RPMI8226 (cell line): Measurements from ENCODE around the gene HLA-A.
"Not testable (repeated sequence)": the region's sequence is repeated elsewhere in the genome, so short reads cannot be mapped to it uniquely, and the experiment has no call there.

Experiments used
- DNase-seq: peaks from one replicate; pipeline ENCODE4 v3.0.0-alpha.2; 2015

HLA-A gene

DNA sequence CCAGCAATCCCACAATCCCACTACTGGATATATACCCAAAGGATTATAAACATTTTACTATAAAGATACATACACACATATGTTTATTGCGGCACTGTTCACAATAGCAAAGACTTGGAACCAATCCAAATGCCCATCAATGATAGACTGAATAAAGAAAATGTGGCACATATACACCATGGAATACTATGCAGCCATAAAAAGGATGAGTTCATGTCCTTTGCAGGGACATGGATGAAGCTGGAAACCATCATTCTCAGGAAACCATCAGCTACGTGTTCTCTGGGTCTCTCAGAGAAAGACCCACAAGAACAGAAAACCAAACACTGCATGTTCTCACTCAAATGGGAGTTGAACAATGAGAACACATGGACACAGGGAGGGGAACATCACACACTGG, 21.4 kb downstream of the HLA-A start:
- DNase-seq, result not testable (repeated sequence)

GRCh38 chr6:29964518-29964886, 22.2 kb downstream of the HLA-A start:
- DNase-seq, result no peak

DNA sequence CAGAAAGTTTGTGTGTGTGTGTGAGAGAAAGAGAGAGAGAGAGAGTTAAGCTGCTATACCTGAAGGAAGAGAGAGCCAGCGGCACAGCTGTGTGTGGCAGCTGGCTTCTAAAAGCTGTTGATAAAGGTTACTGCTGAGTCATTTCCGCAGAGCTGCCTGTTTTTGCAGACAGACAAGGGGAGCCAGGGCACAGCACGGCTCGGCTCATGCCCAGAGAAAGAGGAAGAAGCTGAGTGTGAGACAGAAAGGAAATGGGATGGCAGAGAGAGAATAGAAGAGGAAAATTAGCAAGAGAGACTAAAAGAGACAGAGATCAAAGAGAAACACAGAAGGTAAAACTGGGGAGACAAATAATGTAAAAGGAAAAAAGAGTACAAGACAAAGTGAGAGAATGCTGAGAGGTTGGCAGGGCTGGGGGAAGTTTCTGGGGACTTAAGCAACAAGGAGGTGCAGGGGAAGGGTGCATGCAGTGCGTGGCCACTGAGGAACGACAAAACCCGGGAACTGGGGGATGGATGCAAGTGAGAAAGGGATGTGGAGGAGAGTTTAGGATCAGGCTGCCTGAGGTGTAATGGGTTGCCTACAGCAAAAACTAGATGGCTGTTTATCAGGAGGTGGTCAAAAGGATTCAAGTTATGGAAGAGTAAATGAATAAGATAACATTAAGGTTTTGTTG, 22.7 kb downstream of the HLA-A start:
- DNase-seq, result peak; percentile 98

GRCh38 chr6:29965563-29965872, 23.2 kb downstream of the HLA-A start:
- peak; percentile 28 for DNase-seq

- peak; percentile 98 for DNase-seq
Observed at GRCh38 chr6:29965873-29966601, 23.7 kb downstream of the HLA-A start.

DNA sequence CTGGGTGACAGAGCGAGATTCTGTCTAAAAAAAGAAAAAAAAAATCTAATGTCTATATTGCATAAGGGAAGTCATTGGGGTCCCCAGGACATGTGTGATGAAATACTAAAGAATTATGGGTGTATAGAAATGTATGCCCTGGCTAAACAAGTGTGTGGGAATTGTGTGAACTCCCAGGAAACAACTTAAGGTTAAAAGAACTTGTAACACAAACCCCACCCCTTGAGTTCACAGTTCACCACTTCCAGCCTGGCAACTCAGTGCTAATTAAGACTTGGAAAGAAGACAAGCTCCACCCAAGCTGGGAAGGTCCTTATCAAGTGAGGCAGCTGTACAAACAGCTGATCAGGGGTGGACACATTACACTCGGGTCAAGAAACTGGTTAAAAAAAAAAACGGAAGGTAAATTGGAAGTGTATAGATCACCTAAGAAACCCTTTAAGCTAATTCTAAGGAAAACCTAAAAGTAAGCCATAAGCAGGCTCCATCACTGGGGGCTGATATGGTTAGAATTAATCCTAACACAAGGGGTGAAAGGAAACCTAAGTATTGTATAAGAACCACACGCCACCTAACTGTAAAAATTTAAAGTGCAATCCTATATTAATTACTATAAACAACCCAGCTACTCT, 25.2 kb downstream of the HLA-A start:
- DNase-seq, result peak; percentile 73

- no peak for DNase-seq
Observed at GRCh38 chr6:29968130-29968529, 25.8 kb downstream of the HLA-A start.

GRCh38 chr6:29968905-29969304, 26.6 kb downstream of the HLA-A start:
- no peak for DNase-seq

DNA sequence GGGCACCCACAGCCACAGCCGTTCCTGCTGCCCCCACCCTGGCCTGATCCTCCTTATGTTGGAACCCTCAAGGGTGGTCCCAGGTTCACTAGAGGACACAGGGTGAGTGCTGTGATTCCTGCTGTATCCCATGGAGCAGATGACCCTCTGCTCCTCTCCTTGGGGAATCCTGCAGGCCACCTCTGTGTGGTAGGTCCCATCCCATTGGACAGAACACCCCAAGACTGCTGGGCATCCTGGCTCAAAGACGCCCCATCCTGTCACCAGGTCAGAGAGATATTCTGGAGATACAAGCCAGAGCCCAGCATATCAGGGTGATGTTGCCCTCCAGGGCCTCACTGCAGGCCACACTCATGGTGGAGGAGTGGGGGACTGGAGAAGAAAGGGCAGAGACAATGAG, 28.4 kb downstream of the HLA-A start:
- no peak for DNase-seq

- DNase-seq, result no peak
Observed at GRCh38 chr6:29974901-29975560, 32.7 kb downstream of the HLA-A start.

DNA sequence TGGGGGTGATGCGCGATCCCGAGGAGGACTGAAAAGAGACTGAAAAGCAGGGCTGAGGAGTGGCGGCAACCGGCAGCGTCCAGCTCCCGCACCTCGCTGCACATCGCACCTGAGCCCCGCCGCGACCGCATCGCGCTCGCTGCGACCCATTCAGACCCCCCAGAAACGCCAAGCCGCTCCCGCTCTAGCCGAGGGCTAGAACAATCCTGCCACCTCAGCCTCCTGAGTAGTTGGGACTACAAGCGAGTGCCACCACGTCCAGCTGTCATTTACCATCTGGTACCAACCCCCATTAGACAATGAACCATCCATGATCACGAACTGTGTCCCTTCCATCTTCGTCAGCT, 33.2 kb downstream of the HLA-A start:
- no peak for DNase-seq

- no peak for DNase-seq
Observed at GRCh38 chr6:29976253-29976587, 33.9 kb downstream of the HLA-A start.

- peak; percentile 87 for DNase-seq
Observed at GRCh38 chr6:29976588-29977424, 34.5 kb downstream of the HLA-A start.

GRCh38 chr6:29977425-29977727, 35.0 kb downstream of the HLA-A start:
- DNase-seq, result no peak

DNA sequence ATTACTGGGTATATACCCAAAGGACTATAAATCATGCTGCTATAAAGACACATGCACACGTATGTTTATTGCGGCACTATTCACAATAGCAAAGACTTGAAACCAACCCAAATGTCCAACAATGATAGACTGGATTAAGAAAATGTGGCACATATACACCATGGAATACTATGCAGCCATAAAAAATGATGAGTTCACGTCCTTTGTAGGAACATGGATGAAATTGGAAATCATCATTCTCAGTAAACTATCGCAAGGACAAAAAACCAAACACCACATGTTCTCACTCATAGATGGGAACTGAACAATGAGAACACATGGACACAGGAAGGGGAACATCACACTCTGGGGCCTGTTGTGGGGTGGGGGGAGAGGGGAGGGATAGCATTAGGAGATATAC, 37.7 kb downstream of the HLA-A start:
- not testable (repeated sequence) for DNase-seq

DNA sequence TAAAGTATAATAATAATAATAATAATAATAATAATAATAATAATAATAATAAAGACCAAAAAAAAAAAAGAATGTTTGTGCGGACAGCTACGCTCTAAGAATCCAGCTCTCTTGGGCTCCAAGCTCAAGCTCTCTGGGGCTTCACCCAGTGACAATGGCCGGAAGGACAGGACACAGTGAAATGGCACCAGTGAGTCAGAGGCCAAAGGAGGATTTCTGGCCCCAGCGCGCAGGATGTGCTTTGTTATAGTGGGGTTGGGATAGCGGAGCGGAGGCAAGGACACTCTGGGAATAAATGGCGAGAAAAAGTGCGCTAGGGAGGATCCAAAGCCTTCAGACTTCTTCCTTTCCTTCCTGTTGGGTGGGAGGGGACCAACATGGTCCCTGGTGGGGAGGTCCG, 38.2 kb downstream of the HLA-A start:
- DNase-seq, result no peak

DNA sequence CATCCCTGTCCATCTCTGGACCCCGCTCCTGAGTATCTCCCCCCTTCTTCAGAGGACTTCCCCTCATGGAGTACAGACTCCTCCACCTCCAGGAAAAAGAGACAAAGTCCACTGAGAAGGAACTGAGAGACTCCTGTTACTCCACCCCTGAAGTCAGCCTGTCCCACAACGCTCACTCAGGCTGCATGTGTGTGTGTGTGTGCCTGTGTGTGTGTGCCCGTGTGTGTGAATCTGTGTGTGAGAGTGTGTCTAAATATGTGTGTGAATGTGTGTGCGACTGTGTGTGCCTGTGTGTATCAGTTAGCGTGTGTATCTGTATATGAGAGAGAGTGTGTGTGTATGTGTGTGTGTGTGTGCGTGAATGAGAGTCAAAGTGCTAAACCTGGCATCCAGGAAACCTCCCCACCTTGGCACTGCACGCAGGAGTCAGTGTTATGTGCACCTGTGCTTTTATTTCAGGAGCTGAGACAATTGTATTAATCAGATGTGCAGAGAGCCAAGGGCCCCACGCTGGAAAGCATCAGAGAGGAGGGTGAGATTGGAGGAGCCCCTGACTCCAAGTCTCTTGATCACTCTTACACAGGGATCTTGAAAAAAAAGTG, 39.0 kb downstream of the HLA-A start:
- no peak for DNase-seq

GRCh38 chr6:29982097-29982496, 39.8 kb downstream of the HLA-A start:
- no peak for DNase-seq

DNA sequence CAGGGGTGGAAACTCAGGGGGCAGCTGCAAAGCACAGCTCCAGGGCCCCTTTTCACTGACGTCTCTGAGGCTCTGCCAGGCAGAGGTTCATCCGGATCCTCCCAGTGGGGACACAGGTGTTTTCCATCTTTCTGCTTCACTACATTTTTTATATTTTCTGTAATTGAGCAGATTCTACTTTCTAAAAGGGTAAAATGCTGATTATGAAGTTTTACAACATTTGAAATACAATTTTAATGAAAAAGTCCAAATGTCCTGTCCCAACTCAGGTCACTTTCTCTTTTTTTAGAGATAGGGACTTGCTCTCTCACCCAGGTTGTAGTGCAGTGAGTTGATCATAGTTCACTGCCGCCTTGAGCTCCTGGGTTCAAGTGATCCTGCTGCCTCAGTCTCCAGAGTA, 41.9 kb downstream of the HLA-A start:
- no peak for DNase-seq

DNA sequence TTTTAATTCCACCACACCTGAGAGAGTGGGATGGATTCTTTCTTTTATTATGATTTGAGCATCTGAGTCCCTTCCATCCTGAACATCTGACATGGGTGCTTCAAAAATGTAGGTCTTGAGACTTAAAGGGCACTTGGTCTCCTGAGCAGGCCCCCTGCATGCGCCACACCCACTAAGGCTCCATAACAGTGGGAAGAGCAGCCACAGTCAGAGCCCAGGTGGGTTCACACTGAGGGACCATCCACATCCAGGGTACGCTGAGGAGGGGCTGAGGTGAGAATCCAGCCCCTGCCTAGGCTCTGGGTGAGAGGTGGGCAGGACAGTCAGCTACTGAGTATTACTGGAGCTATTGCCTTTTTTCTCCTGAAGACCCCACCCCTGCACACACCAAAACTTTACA, 42.7 kb downstream of the HLA-A start:
- DNase-seq, result no peak

DNA sequence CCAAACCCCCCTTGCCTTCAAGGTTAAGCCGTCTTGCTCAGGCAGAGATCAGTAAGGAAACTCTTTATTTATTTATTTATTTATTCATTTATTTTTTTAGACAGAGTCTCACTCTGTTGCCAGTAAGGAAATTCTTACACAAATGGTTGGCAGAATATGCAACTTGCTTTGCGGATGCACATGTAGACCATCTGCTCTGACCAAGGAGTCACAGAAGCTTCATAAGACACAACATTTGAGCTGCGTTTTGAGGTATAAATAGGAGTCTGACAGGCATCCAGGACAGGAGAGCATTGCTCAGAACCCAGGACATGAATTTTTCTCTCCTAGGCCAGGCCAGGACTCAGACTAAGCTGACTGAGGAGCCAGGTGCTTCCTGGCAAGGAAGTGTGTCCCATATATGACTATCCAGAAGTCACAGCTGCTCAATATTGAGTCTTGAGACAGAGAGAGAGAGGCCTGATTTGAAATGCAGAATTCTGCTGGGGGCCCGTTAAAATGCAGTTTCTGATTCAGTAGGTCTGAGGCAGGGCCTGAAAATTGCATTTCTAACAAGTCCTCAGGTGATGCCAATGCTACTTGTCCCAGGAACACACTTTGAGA, 43.9 kb downstream of the HLA-A start:
- no peak for DNase-seq

DNA sequence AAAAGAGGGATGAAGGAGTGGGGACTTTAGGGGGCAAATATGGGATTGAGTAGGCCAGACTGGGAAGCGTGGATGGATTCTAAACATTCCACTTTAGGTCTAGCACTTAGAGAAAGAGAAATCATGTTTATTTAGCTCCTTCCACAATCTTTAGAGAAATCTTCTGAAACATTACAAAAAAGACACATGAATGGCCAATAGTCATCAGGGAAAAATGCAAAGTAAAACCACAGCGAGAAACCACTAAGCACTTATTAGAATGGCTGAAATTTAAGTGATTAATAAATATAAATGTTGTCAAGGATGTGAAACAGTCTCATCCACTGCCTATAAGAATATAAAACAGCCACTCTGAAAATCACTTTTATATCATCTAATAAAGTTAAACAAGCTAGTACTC, 46.9 kb downstream of the HLA-A start:
- no peak for DNase-seq

GRCh38 chr6:29990931-29991330, 48.6 kb downstream of the HLA-A start:
- no peak for DNase-seq
